ENCODE data around the gene TMEM163.

TMEM163 gene

GRCh38 chr2:134458473-134458853 is 260.3 kb downstream of the TMEM163 start:
- no peak for TF ChIP-seq MAX (IDR thresholded peaks at IDR 0.05; ENCODE audit: low read depth, low read length)
- no peak for TF ChIP-seq CTCF (IDR thresholded peaks at IDR 0.05; ENCODE audit: low read depth, low read length)
- no peak for TF ChIP-seq POLR2A (IDR thresholded peaks at IDR 0.05; ENCODE audit: extremely low read depth, insufficient read length)
- no peak for TF ChIP-seq MYC (IDR thresholded peaks at IDR 0.05; ENCODE audit: low read depth, low read length)
- DNase-seq (ENCODE audit: low read depth), result no peak
- no peak overlapping the region for H3K4me3 ChIP-seq (ENCODE audit: low read depth, low read length)

- TF ChIP-seq MAX (IDR thresholded peaks at IDR 0.05; ENCODE audit: low read depth, low read length), result no peak
- no peak for DNase-seq (ENCODE audit: low read depth)
- H3K4me3 ChIP-seq (ENCODE audit: low read depth, low read length), result no peak overlapping the region
These were observed 260.9 kb downstream of the TMEM163 start for GRCh38 chr2:134457765-134458472.

GRCh38 chr2:134457353-134457752 is 261.4 kb downstream of the TMEM163 start:
- no peak for TF ChIP-seq MAX (IDR thresholded peaks at IDR 0.05; ENCODE audit: low read depth, low read length)
- no peak for TF ChIP-seq MYC (IDR thresholded peaks at IDR 0.05; ENCODE audit: low read depth, low read length)
- no peak for TF ChIP-seq CTCF (IDR thresholded peaks at IDR 0.05; ENCODE audit: low read depth, low read length)
- TF ChIP-seq POLR2A (IDR thresholded peaks at IDR 0.05; ENCODE audit: extremely low read depth, insufficient read length), result no peak
- DNase-seq (ENCODE audit: low read depth), result no peak
- no peak overlapping the region for H3K4me3 ChIP-seq (ENCODE audit: low read depth, low read length)

- no peak overlapping the region for H3K4me3 ChIP-seq (ENCODE audit: low read depth, low read length)
- TF ChIP-seq MYC (IDR thresholded peaks at IDR 0.05; ENCODE audit: low read depth, low read length), result no peak
- TF ChIP-seq CTCF (IDR thresholded peaks at IDR 0.05; ENCODE audit: low read depth, low read length), result no peak
- no peak for TF ChIP-seq POLR2A (IDR thresholded peaks at IDR 0.05; ENCODE audit: extremely low read depth, insufficient read length)
- no peak for TF ChIP-seq MAX (IDR thresholded peaks at IDR 0.05; ENCODE audit: low read depth, low read length)
- no peak for DNase-seq (ENCODE audit: low read depth)
These were observed 263.4 kb downstream of the TMEM163 start for GRCh38 chr2:134455426-134455825.

- TF ChIP-seq POLR2A (IDR thresholded peaks at IDR 0.05; ENCODE audit: extremely low read depth, insufficient read length), result no peak
- TF ChIP-seq MAX (IDR thresholded peaks at IDR 0.05; ENCODE audit: low read depth, low read length), result no peak
- TF ChIP-seq MYC (IDR thresholded peaks at IDR 0.05; ENCODE audit: low read depth, low read length), result no peak
- no peak for TF ChIP-seq CTCF (IDR thresholded peaks at IDR 0.05; ENCODE audit: low read depth, low read length)
- no peak for DNase-seq (ENCODE audit: low read depth)
- H3K4me3 ChIP-seq (ENCODE audit: low read depth, low read length), result no peak overlapping the region
These were observed 263.9 kb downstream of the TMEM163 start for GRCh38 chr2:134454931-134455330.

GRCh38 chr2:134454426-134454825 is 264.4 kb downstream of the TMEM163 start:
- TF ChIP-seq CTCF (IDR thresholded peaks at IDR 0.05; ENCODE audit: low read depth, low read length) (no peak), MAX (IDR thresholded peaks at IDR 0.05; ENCODE audit: low read depth, low read length) (no peak), MYC (IDR thresholded peaks at IDR 0.05; ENCODE audit: low read depth, low read length) (no peak), POLR2A (IDR thresholded peaks at IDR 0.05; ENCODE audit: extremely low read depth, insufficient read length) (no peak)

More at GRCh38 chr2:134454426-134454825, 264.4 kb downstream of the TMEM163 start:
- H3K4me3 ChIP-seq (ENCODE audit: low read depth, low read length), result no peak overlapping the region
- DNase-seq (ENCODE audit: low read depth), result no peak

Measured in NB4 (cell line).